Omental fat pad (tissue), 4 donors: ENCODE data around the gene SDK1. TPM values are rescaled to one million over a fixed set of nuclear protein-coding genes. Genes with fewer than 3 reads are reported as not detected.

Source experiments
- ATAC-seq: fragments of 150-250 bp; one replicate; pipeline ENCODE4 v1.9.1; 2016; ENCODE audit warnings: mild to moderate bottlenecking, moderate library complexity; ENCODE audit not compliant: low FRiP score
- DNase-seq: peaks from one replicate; pipeline ENCODE4 v3.0.0-alpha.2; 2019; ENCODE audit warnings: low spot score
- CTCF ChIP-seq, 3 donors: fragments of 450-650 bp; IDR thresholded peaks; one replicate each; pipeline ENCODE4 v1.5.1; 2016 to 2017; ENCODE audit warnings: antibody characterized with exemption in 3 of 3, mild to moderate bottlenecking in 3 of 3, moderate library complexity in 2 of 3
- total RNA-seq, 4 donors: library from RNA; depleted of rRNA; stranded (reverse); fragments of >200 nt; gene quantifications; one replicate each; pipeline ENCODE4 v1.1.0, GENCODE V29; 2016

Gene SDK1
- total RNA-seq, 4 donors from 2014 or later = 2.5 to 14.7 (median 5.4) TPM

- DNase-seq (no peak), ATAC-seq (no peak)
- no peak for TF ChIP-seq CTCF (IDR thresholded peaks at IDR 0.05)
Measured at GRCh38 chr7:3446786-3447185, 145.7 kb downstream of the SDK1 start.

GRCh38 chr7:3451701-3452100 is 150.6 kb downstream of the SDK1 start:
- TF ChIP-seq CTCF (IDR thresholded peaks at IDR 0.05) = no peak
- ATAC-seq = no peak
- no peak for DNase-seq

GRCh38 chr7:3453398-3453797 is 152.3 kb downstream of the SDK1 start:
- no peak for TF ChIP-seq CTCF (IDR thresholded peaks at IDR 0.05)
- ATAC-seq (no peak), DNase-seq (no peak)

GRCh38 chr7:3455806-3456595 is 154.9 kb downstream of the SDK1 start:
- ATAC-seq (no peak), DNase-seq (no peak)
- TF ChIP-seq CTCF (IDR thresholded peaks at IDR 0.05) = no peak

- DNase-seq (no peak), ATAC-seq (no peak)
- no peak for TF ChIP-seq CTCF (IDR thresholded peaks at IDR 0.05)
Measured at GRCh38 chr7:3459111-3459510, 158.1 kb downstream of the SDK1 start.

- no peak for DNase-seq
- TF ChIP-seq CTCF (IDR thresholded peaks at IDR 0.05) = no peak
Measured at GRCh38 chr7:3461923-3462322, 160.9 kb downstream of the SDK1 start.

GRCh38 chr7:3463696-3464095 is 162.6 kb downstream of the SDK1 start:
- DNase-seq (no peak), ATAC-seq (no peak)
- no peak for TF ChIP-seq CTCF (IDR thresholded peaks at IDR 0.05)

More at GRCh38 chr7:3461923-3462322, 160.9 kb downstream of the SDK1 start:
- ATAC-seq = no peak
